ENCODE data around the gene CD58.

DNA sequence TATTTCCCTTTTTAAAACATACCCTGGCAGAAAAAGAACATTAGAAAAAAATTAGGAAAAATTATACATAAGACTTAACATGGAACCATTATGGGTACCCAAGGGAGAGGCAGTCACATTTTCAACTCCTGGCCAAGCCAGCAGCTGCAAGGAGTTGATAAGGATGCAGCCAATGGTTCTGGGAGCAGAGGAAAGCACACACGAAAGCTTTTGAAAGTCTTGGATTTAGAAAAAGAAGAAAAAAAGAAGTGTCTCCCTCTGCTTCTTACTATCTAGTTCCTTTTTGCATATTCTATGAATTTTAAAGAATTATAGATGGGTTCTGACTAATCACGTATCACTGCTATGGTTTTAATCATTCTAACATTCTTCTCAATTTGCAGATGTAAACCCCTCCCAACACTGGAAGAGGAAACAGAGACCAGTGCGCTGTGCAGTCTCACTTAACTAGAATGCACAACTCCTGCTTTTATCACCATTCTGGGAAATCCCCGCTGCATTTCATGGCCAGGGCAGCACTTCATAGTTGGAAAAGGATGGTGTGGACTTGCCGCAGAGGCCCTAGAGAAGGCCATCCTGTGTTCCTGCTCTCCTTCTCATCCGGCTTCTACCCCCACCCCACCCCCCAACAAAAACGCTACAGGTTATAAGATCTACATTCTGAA, 2.7 kb upstream of the CD58 start:
- TF ChIP-seq, protein P1, sequence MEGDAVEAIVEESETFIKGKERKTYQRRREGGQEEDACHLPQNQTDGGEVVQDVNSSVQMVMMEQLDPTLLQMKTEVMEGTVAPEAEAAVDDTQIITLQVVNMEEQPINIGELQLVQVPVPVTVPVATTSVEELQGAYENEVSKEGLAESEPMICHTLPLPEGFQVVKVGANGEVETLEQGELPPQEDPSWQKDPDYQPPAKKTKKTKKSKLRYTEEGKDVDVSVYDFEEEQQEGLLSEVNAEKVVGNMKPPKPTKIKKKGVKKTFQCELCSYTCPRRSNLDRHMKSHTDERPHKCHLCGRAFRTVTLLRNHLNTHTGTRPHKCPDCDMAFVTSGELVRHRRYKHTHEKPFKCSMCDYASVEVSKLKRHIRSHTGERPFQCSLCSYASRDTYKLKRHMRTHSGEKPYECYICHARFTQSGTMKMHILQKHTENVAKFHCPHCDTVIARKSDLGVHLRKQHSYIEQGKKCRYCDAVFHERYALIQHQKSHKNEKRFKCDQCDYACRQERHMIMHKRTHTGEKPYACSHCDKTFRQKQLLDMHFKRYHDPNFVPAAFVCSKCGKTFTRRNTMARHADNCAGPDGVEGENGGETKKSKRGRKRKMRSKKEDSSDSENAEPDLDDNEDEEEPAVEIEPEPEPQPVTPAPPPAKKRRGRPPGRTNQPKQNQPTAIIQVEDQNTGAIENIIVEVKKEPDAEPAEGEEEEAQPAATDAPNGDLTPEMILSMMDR (IDR thresholded peaks at IDR 0.05; ENCODE audit: insufficient read depth, low read length, poor library complexity, severe bottlenecking), result no peak
- TF ChIP-seq EZH2phosphoT487 (conservative IDR thresholded peaks at IDR 0.05; ENCODE audit: low read length), result no peak
